Neuronal stem cell (in vitro differentiated cells): ENCODE results near the gene NAT16.
A peak's percentile ranks its signal among the peaks of the same experiment; 100 is the strongest.
"Not testable (repeated sequence)": the region's sequence is repeated elsewhere in the genome, so short reads cannot be mapped to it uniquely, and the experiment has no call there.

Source experiments
- DNase-seq: peaks from one replicate; pipeline ENCODE4 v3.0.0-alpha.2; 2013; ENCODE audit warnings: low spot score
- H2AFZ ChIP-seq: one replicate; pipeline ENCODE4 v1.6.1; 2013; ENCODE audit warnings: mild to moderate bottlenecking, low read length, inconsistent platforms
- H2AK5ac ChIP-seq: 2 replicates; pipeline ENCODE4 v1.6.1; 2013; ENCODE audit warnings: low read depth, mild to moderate bottlenecking, inconsistent platforms, low read length, moderate library complexity, mixed read lengths
- H2BK120ac ChIP-seq: 2 replicates; pipeline ENCODE4 v1.6.1; 2013; ENCODE audit warnings: low read depth, mild to moderate bottlenecking, inconsistent platforms, low read length, moderate library complexity, mixed read lengths
- H2BK12ac ChIP-seq: one replicate; pipeline ENCODE4 v1.6.1; 2013; ENCODE audit warnings: low read length, inconsistent platforms
- H2BK15ac ChIP-seq: 2 replicates; pipeline ENCODE4 v1.6.1; 2013; ENCODE audit warnings: mild to moderate bottlenecking, low read length, inconsistent platforms, mixed read lengths
- H2BK5ac ChIP-seq: one replicate; pipeline ENCODE4 v1.6.1; 2013; ENCODE audit warnings: inconsistent platforms, mild to moderate bottlenecking, low read length, moderate library complexity
- H3K14ac ChIP-seq: one replicate; pipeline ENCODE4 v1.6.1; 2013; ENCODE audit warnings: low read length, inconsistent platforms
- H3K18ac ChIP-seq: 2 replicates; pipeline ENCODE4 v1.6.1; 2013; ENCODE audit warnings: low read length, inconsistent platforms
- H3K23ac ChIP-seq: 2 replicates; pipeline ENCODE4 v1.6.1; 2013; ENCODE audit warnings: low read depth, mild to moderate bottlenecking, mixed read lengths, low read length, inconsistent platforms; ENCODE audit not compliant: poor library complexity
- H3K27ac ChIP-seq: replicated peaks from 3 replicates; pipeline ENCODE4 v1.5.1; 2013; ENCODE audit warnings: low read length, inconsistent platforms
- H3K27me3 ChIP-seq, 3 experiments: 2 replicates each; pipeline ENCODE4 v1.6.1; 2013; ENCODE audit warnings: low read length in 3 of 3, mild to moderate bottlenecking in 2 of 3, inconsistent platforms in 1 of 3, low read depth in 1 of 3, mixed read lengths in 1 of 3, moderate library complexity in 1 of 3; ENCODE audit not compliant: control insufficient read depth in 3 of 3, insufficient read depth in 3 of 3
- H3K36me3 ChIP-seq, 2 donors: replicated peaks in 1 of 2; 2 replicates each; pipeline ENCODE4 v1.6.1; 2013; ENCODE audit warnings: low read length in 2 of 2; ENCODE audit not compliant: control insufficient read depth in 2 of 2, insufficient read depth in 2 of 2
- H3K4ac ChIP-seq: 2 replicates; pipeline ENCODE4 v1.6.1; 2013; ENCODE audit warnings: inconsistent platforms, mild to moderate bottlenecking, low read length, moderate library complexity
- H3K4me1 ChIP-seq, 2 donors: 1 replicate in 1 of 2; 2 replicates in 1 of 2; pipeline ENCODE4 v1.6.1; 2013; ENCODE audit warnings: low read length in 2 of 2, low read depth in 1 of 2; ENCODE audit not compliant: control insufficient read depth in 2 of 2, insufficient read depth in 1 of 2
- H3K4me2 ChIP-seq: one replicate; pipeline ENCODE4 v1.6.1; 2013; ENCODE audit warnings: mild to moderate bottlenecking, low read length, inconsistent platforms; ENCODE audit not compliant: insufficient read depth, poor library complexity, severe bottlenecking
- H3K4me3 ChIP-seq, 2 donors: 2 replicates each; pipeline ENCODE4 v1.5.1; 2013; ENCODE audit warnings: low read length in 2 of 2, mild to moderate bottlenecking in 2 of 2, inconsistent platforms in 1 of 2, moderate library complexity in 1 of 2
- H3K79me1 ChIP-seq: one replicate; pipeline ENCODE4 v1.6.1; 2013; ENCODE audit warnings: low read depth, mild to moderate bottlenecking, inconsistent platforms, low read length, moderate library complexity
- H3K9ac ChIP-seq: one replicate; pipeline ENCODE4 v1.6.1; 2013; ENCODE audit warnings: mild to moderate bottlenecking, low read depth, low read length, inconsistent platforms; ENCODE audit not compliant: poor library complexity
- H3K9me3 ChIP-seq, 2 donors: replicated peaks in 1 of 2; 2 replicates each; pipeline versions ENCODE3 to v1.6.1; 2013; ENCODE audit warnings: low read length in 2 of 2, mild to moderate bottlenecking in 2 of 2, inconsistent platforms in 1 of 2, low read depth in 1 of 2, mixed read lengths in 1 of 2, moderate library complexity in 1 of 2; ENCODE audit not compliant: control insufficient read depth in 2 of 2, insufficient read depth in 1 of 2
- H4K8ac ChIP-seq: one replicate; pipeline ENCODE4 v1.6.1; 2013; ENCODE audit warnings: low read depth, mild to moderate bottlenecking, inconsistent platforms, low read length, moderate library complexity
- H4K91ac ChIP-seq: one replicate; pipeline ENCODE4 v1.6.1; 2013; ENCODE audit warnings: low read length, low read depth, mild to moderate bottlenecking, inconsistent platforms; ENCODE audit not compliant: poor library complexity
- WGBS, 2 donors: extraction: QIAGEN DNeasy Blood & Tissue Kit; methylation state at CpG; one replicate each; pipeline ENCODE4 v1.1.7; 2013; ENCODE audit warnings: missing lambda C conversion rate in 2 of 2, mixed read lengths in 1 of 2; ENCODE audit not compliant: insufficient read length in 2 of 2, insufficient replicate concordance in 1 of 2; ENCODE audit errors: extremely low coverage in 2 of 2; 5-methylcytosine and 5-hydroxymethylcytosine counted together

NAT16 gene

GRCh38 chr7:101199522-101199921 lies 19.4 kb upstream of the NAT16 start:
- not testable (repeated sequence) for H2BK5ac ChIP-seq, H3K4me2 ChIP-seq, H2AFZ ChIP-seq, H3K79me1 ChIP-seq, H2BK15ac ChIP-seq, H2BK12ac ChIP-seq, H3K18ac ChIP-seq, H3K4ac ChIP-seq, H3K9ac ChIP-seq, H2AK5ac ChIP-seq, H4K91ac ChIP-seq, H3K23ac ChIP-seq, H4K8ac ChIP-seq, H3K9me3 ChIP-seq, H2BK120ac ChIP-seq, H3K4me3 ChIP-seq, H3K27ac ChIP-seq, H3K36me3 ChIP-seq, H3K14ac ChIP-seq, DNase-seq
- H3K27me3 ChIP-seq: peaks cover 9 to 38% (median 33%) of the 10 kb centered on the region in 3 experiments
- peaks cover 3 to 15% of the 10 kb centered on the region in 2 donors for H3K4me1 ChIP-seq
- no CpG with 5 or more reads among the region's 10 CpGs for WGBS, 2 donors

- no CpG with 5 or more reads among the region's 14 CpGs for WGBS, 2 donors
- no peak overlapping the region for H3K4me3 ChIP-seq
- DNase-seq: no peak
- no peaks in the 10 kb centered on the region for H3K36me3 ChIP-seq
- no peak overlapping the region for H2BK12ac ChIP-seq
- H3K4ac ChIP-seq: no peak overlapping the region
- no peak overlapping the region for H3K4me2 ChIP-seq
- no peak overlapping the region for H2BK5ac ChIP-seq
- H4K8ac ChIP-seq: no peak overlapping the region
- H4K91ac ChIP-seq: no peak overlapping the region
- no peak overlapping the region for H3K9ac ChIP-seq
- no peak overlapping the region for H2BK120ac ChIP-seq
- H3K9me3 ChIP-seq: no peaks in the 10 kb centered on the region
- no peak overlapping the region for H2AFZ ChIP-seq
- no peak overlapping the region for H3K18ac ChIP-seq
- no peaks in the 10 kb centered on the region for H3K79me1 ChIP-seq
- H3K27me3 ChIP-seq: peaks cover 9 to 35% (median 32%) of the 10 kb centered on the region in 3 experiments
- H2BK15ac ChIP-seq: no peak overlapping the region
- no peak overlapping the region for H2AK5ac ChIP-seq
- no peak overlapping the region for H3K14ac ChIP-seq
- H3K4me1 ChIP-seq: peaks cover 3 to 15% of the 10 kb centered on the region in 2 donors
- no peak overlapping the region for H3K27ac ChIP-seq
- H3K23ac ChIP-seq: no peak overlapping the region
These were observed 18.4 kb upstream of the NAT16 start for GRCh38 chr7:101198476-101198875.

GRCh38 chr7:101197991-101198390 lies 17.9 kb upstream of the NAT16 start:
- no peak overlapping the region for H3K4me3 ChIP-seq
- peak overlapping the region; percentile 4 for H2BK12ac ChIP-seq
- DNase-seq: no peak
- no peak overlapping the region for H2AFZ ChIP-seq
- no peak overlapping the region for H2BK15ac ChIP-seq
- H3K18ac ChIP-seq: no peak overlapping the region
- H4K8ac ChIP-seq: no peak overlapping the region
- H3K23ac ChIP-seq: no peak overlapping the region
- H4K91ac ChIP-seq: no peak overlapping the region
- H2AK5ac ChIP-seq: peak overlapping the region; percentile 19
- H3K36me3 ChIP-seq: no peaks in the 10 kb centered on the region
- no peak overlapping the region for H3K9ac ChIP-seq
- no peak overlapping the region for H2BK5ac ChIP-seq
- H3K27me3 ChIP-seq: peaks cover 9 to 30% (median 28%) of the 10 kb centered on the region in 3 experiments
- peaks cover 3 to 15% of the 10 kb centered on the region in 2 donors for H3K4me1 ChIP-seq
- WGBS, 2 donors: no CpG with 5 or more reads among the region's 21 CpGs
- H3K4ac ChIP-seq: no peak overlapping the region
- H3K9me3 ChIP-seq: no peaks in the 10 kb centered on the region
- H2BK120ac ChIP-seq: no peak overlapping the region
- H3K79me1 ChIP-seq: no peaks in the 10 kb centered on the region
- no peak overlapping the region for H3K27ac ChIP-seq
- no peak overlapping the region for H3K4me2 ChIP-seq
- H3K14ac ChIP-seq: no peak overlapping the region

GRCh38 chr7:101195884-101196283 lies 15.8 kb upstream of the NAT16 start:
- Histone ChIP-seq H3K23ac (no peak overlapping the region), H2BK12ac (no peak overlapping the region), H3K9ac (no peak overlapping the region), H3K27me3 (peaks cover 0 to 15% (median 10%) of the 10 kb centered on the region in 3 experiments), H2AK5ac (peak overlapping the region; percentile 14), H4K91ac (no peak overlapping the region), H2BK5ac (no peak overlapping the region), H3K18ac (peak overlapping the region; percentile 57), H3K27ac (no peak overlapping the region), H3K14ac (no peak overlapping the region), H2BK120ac (no peak overlapping the region), H3K4me3 (no peak overlapping the region), H3K9me3 (no peaks in the 10 kb centered on the region), H3K4me1 (peaks cover 0 to 7% of the 10 kb centered on the region in 2 donors), H3K4ac (no peak overlapping the region), H2BK15ac (no peak overlapping the region), H2AFZ (no peak overlapping the region), H4K8ac (no peak overlapping the region), H3K36me3 (no peaks in the 10 kb centered on the region), H3K79me1 (no peaks in the 10 kb centered on the region), H3K4me2 (no peak overlapping the region)
- DNase-seq: no peak
- WGBS, 2 donors: no CpG with 5 or more reads among the region's 17 CpGs
